PC-9 (cell line): Measurements from ENCODE around the gene UROD.

Experiments used
- CTCF ChIP-seq: fragments of 200-600 bp; sonication (generic); conservative IDR thresholded peaks from 2 replicates; pipeline ENCODE4 v1.6.1; 2017; ENCODE audit warnings: mixed run types, antibody characterized with exemption, mild to moderate bottlenecking, moderate library complexity
- EZH2 ChIP-seq: fragments of 200-600 bp; sonication (generic); IDR thresholded peaks from 2 replicates; pipeline ENCODE4 v1.8.0; 2017; ENCODE audit warnings: antibody characterized with exemption, low read depth

DNA sequence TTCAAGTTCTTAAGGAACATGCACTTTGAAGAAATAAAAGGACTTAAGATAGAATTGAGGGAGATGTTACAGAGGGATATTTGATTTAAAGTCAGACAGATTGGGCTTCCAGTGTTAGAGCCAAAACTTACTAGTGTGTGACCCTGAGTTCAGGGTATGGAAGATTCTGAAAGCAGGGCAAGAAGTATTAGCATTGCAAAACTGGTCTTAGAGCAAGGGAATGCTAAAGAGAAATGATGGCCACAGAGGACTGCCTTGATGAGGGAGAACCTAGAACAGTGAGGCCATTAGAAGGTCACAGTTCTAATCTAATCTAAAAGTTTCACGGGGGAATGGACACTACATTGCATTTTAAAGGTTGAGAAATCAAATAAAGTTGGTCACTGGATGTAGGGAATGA is 45.5 kb downstream of the UROD start:
- TF ChIP-seq CTCF (no peak), EZH2 (no peak)
